ENCODE measurements around the gene EFR3B.

EFR3B gene

GRCh38 chr2:25176541-25177181, 134.8 kb downstream of the EFR3B start:
- H3K9me3 Mint-ChIP-seq, result no peaks in the 10 kb centered on the region
- no peak overlapping the region for H3K4me3 Mint-ChIP-seq
- H3K36me3 Mint-ChIP-seq (ENCODE audit: low read depth), result no peaks in the 10 kb centered on the region
- peaks cover 21% of the 10 kb centered on the region for H3K27me3 Mint-ChIP-seq
- no peaks in the 10 kb centered on the region for H3K4me1 Mint-ChIP-seq (ENCODE audit: low read depth)
- no peak overlapping the region for H3K27ac Mint-ChIP-seq

- Mint-ChIP-seq H3K27ac (no peak overlapping the region), H3K27me3 (peaks cover 21% of the 10 kb centered on the region), H3K4me3 (no peak overlapping the region), H3K36me3 (ENCODE audit: low read depth) (no peaks in the 10 kb centered on the region), H3K9me3 (no peaks in the 10 kb centered on the region), H3K4me1 (ENCODE audit: low read depth) (no peaks in the 10 kb centered on the region)
Observed at GRCh38 chr2:25177211-25177611, 135.3 kb downstream of the EFR3B start.

GRCh38 chr2:25178976-25179375, 137.1 kb downstream of the EFR3B start:
- Mint-ChIP-seq H3K4me3 (no peak overlapping the region), H3K4me1 (ENCODE audit: low read depth) (no peaks in the 10 kb centered on the region), H3K27ac (no peak overlapping the region), H3K36me3 (ENCODE audit: low read depth) (no peaks in the 10 kb centered on the region), H3K9me3 (no peaks in the 10 kb centered on the region), H3K27me3 (peaks cover 15% of the 10 kb centered on the region)

GRCh38 chr2:25184254-25184653, 142.4 kb downstream of the EFR3B start:
- Mint-ChIP-seq H3K36me3 (ENCODE audit: low read depth) (no peaks in the 10 kb centered on the region), H3K9me3 (no peaks in the 10 kb centered on the region), H3K27me3 (peaks cover 3% of the 10 kb centered on the region), H3K4me3 (no peak overlapping the region), H3K27ac (no peak overlapping the region), H3K4me1 (ENCODE audit: low read depth) (no peaks in the 10 kb centered on the region)

- no peaks in the 10 kb centered on the region for H3K36me3 Mint-ChIP-seq (ENCODE audit: low read depth)
- H3K9me3 Mint-ChIP-seq, result no peaks in the 10 kb centered on the region
- peaks cover 3% of the 10 kb centered on the region for H3K27me3 Mint-ChIP-seq
- no peaks in the 10 kb centered on the region for H3K4me1 Mint-ChIP-seq (ENCODE audit: low read depth)
- H3K4me3 Mint-ChIP-seq, result no peak overlapping the region
- no peak overlapping the region for H3K27ac Mint-ChIP-seq
Observed at GRCh38 chr2:25187729-25188350, 146.0 kb downstream of the EFR3B start.

GRCh38 chr2:25188405-25188804, 146.5 kb downstream of the EFR3B start:
- Mint-ChIP-seq H3K27me3 (peaks cover 3% of the 10 kb centered on the region), H3K4me3 (no peak overlapping the region), H3K9me3 (no peaks in the 10 kb centered on the region), H3K4me1 (ENCODE audit: low read depth) (no peaks in the 10 kb centered on the region), H3K36me3 (ENCODE audit: low read depth) (no peaks in the 10 kb centered on the region), H3K27ac (no peak overlapping the region)

- Mint-ChIP-seq H3K4me1 (ENCODE audit: low read depth) (no peaks in the 10 kb centered on the region), H3K9me3 (no peaks in the 10 kb centered on the region), H3K27me3 (peaks cover 3% of the 10 kb centered on the region), H3K4me3 (no peak overlapping the region), H3K27ac (no peak overlapping the region), H3K36me3 (ENCODE audit: low read depth) (no peaks in the 10 kb centered on the region)
Observed at GRCh38 chr2:25190536-25190935, 148.7 kb downstream of the EFR3B start.

GRCh38 chr2:25194576-25195122, 152.8 kb downstream of the EFR3B start:
- no peaks in the 10 kb centered on the region for H3K4me1 Mint-ChIP-seq (ENCODE audit: low read depth)
- H3K27ac Mint-ChIP-seq, result no peak overlapping the region
- no peak overlapping the region for H3K4me3 Mint-ChIP-seq

GRCh38 chr2:25197336-25198208, 155.7 kb downstream of the EFR3B start:
- H3K27ac Mint-ChIP-seq, result no peak overlapping the region
- no peak overlapping the region for H3K4me3 Mint-ChIP-seq
- peaks cover 6% of the 10 kb centered on the region for H3K4me1 Mint-ChIP-seq (ENCODE audit: low read depth)
- no peaks in the 10 kb centered on the region for H3K36me3 Mint-ChIP-seq (ENCODE audit: low read depth)
- H3K27me3 Mint-ChIP-seq, result no peaks in the 10 kb centered on the region
- H3K9me3 Mint-ChIP-seq, result no peaks in the 10 kb centered on the region

More at GRCh38 chr2:25194576-25195122, 152.8 kb downstream of the EFR3B start:
- H3K9me3 Mint-ChIP-seq, result no peaks in the 10 kb centered on the region
- no peaks in the 10 kb centered on the region for H3K36me3 Mint-ChIP-seq (ENCODE audit: low read depth)
- H3K27me3 Mint-ChIP-seq, result no peaks in the 10 kb centered on the region

- no peak overlapping the region for H3K27ac Mint-ChIP-seq
Observed at GRCh38 chr2:25198209-25198525, 156.3 kb downstream of the EFR3B start.

GRCh38 chr2:25198576-25198975, 156.7 kb downstream of the EFR3B start:
- Mint-ChIP-seq H3K9me3 (no peaks in the 10 kb centered on the region), H3K4me1 (ENCODE audit: low read depth) (peaks cover 11% of the 10 kb centered on the region), H3K27ac (no peak overlapping the region), H3K36me3 (ENCODE audit: low read depth) (no peaks in the 10 kb centered on the region), H3K27me3 (no peaks in the 10 kb centered on the region), H3K4me3 (no peak overlapping the region)

More at GRCh38 chr2:25198209-25198525, 156.3 kb downstream of the EFR3B start:
- no peak overlapping the region for H3K4me3 Mint-ChIP-seq
- peaks cover 8% of the 10 kb centered on the region for H3K4me1 Mint-ChIP-seq (ENCODE audit: low read depth)
- no peaks in the 10 kb centered on the region for H3K36me3 Mint-ChIP-seq (ENCODE audit: low read depth)
- H3K9me3 Mint-ChIP-seq, result no peaks in the 10 kb centered on the region
- no peaks in the 10 kb centered on the region for H3K27me3 Mint-ChIP-seq

GRCh38 chr2:25201265-25201664, 159.4 kb downstream of the EFR3B start:
- no peaks in the 10 kb centered on the region for H3K27me3 Mint-ChIP-seq
- no peaks in the 10 kb centered on the region for H3K9me3 Mint-ChIP-seq
- no peaks in the 10 kb centered on the region for H3K36me3 Mint-ChIP-seq (ENCODE audit: low read depth)
- H3K27ac Mint-ChIP-seq, result no peak overlapping the region
- no peak overlapping the region for H3K4me3 Mint-ChIP-seq
- peaks cover 18% of the 10 kb centered on the region for H3K4me1 Mint-ChIP-seq (ENCODE audit: low read depth)

GRCh38 chr2:25201794-25202193, 159.9 kb downstream of the EFR3B start:
- no peak overlapping the region for H3K4me3 Mint-ChIP-seq
- H3K27me3 Mint-ChIP-seq, result no peaks in the 10 kb centered on the region
- H3K4me1 Mint-ChIP-seq (ENCODE audit: low read depth), result peaks cover 22% of the 10 kb centered on the region
- peak overlapping the region; percentile 40 for H3K27ac Mint-ChIP-seq
- no peaks in the 10 kb centered on the region for H3K36me3 Mint-ChIP-seq (ENCODE audit: low read depth)
- no peaks in the 10 kb centered on the region for H3K9me3 Mint-ChIP-seq

- H3K27me3 Mint-ChIP-seq, result no peaks in the 10 kb centered on the region
- peaks cover 27% of the 10 kb centered on the region for H3K4me1 Mint-ChIP-seq (ENCODE audit: low read depth)
- H3K36me3 Mint-ChIP-seq (ENCODE audit: low read depth), result no peaks in the 10 kb centered on the region
- no peaks in the 10 kb centered on the region for H3K9me3 Mint-ChIP-seq
- peak overlapping the region; percentile 40 for H3K27ac Mint-ChIP-seq
- H3K4me3 Mint-ChIP-seq, result no peak overlapping the region
Observed at GRCh38 chr2:25202275-25202674, 160.4 kb downstream of the EFR3B start.

GRCh38 chr2:25204190-25204838, 162.4 kb downstream of the EFR3B start:
- Mint-ChIP-seq H3K4me3 (no peak overlapping the region), H3K27ac (no peak overlapping the region), H3K4me1 (ENCODE audit: low read depth) (peaks cover 41% of the 10 kb centered on the region), H3K36me3 (ENCODE audit: low read depth) (no peaks in the 10 kb centered on the region), H3K9me3 (no peaks in the 10 kb centered on the region), H3K27me3 (no peaks in the 10 kb centered on the region)
